DOHH2 (cell line): ENCODE measurements around the gene HMMR.

Experiments used
- CTCF ChIP-seq: fragments of 200-600 bp; sonication (generic); IDR thresholded peaks from one replicate; pipeline ENCODE4 v1.5.1; 2014; ENCODE audit warnings: antibody characterized with exemption, mild to moderate bottlenecking, low read depth, low read length; ENCODE audit not compliant: poor library complexity, severe bottlenecking
- EZH2phosphoT487 ChIP-seq: fragments of 200-600 bp; sonication (generic); IDR thresholded peaks from 2 replicates; pipeline ENCODE4 v1.6.1; 2017; ENCODE audit warnings: borderline replicate concordance, mild to moderate bottlenecking, antibody characterized with exemption, low read length, moderate library complexity, mixed read lengths

GRCh38 chr5:163478126-163478981, 17.9 kb downstream of the HMMR start:
- TF ChIP-seq CTCF, result no peak
- TF ChIP-seq EZH2phosphoT487, result no peak
